IMR-90 (cell line): ENCODE data around the gene ONECUT1. TPM values are rescaled to one million over a fixed set of nuclear protein-coding genes. Genes with fewer than 3 reads are reported as not detected.

Source experiments
- ATAC-seq: fragments of 200-7000 bp; cut with Tn5 transposase; 2 replicates; pipeline ENCODE4 v1.9.1; 2020; ENCODE audit warnings: low read depth, mild to moderate bottlenecking, moderate library complexity
- BruUV-seq: library from RNA; stranded (reverse); fragments of 400-500 nt; replicated peaks from 2 replicates; lab custom pipeline; 2021; lab: Mats Ljungman, UMichigan
- CTCF ChIA-PET: fragments of 300-600 bp; formaldehyde crosslinking; extraction: SDS; loops from one replicate; lab custom pipeline; 2021; ENCODE audit warnings: antibody characterized with exemption; lab: Yijun Ruan, JAX
- POLR2A ChIA-PET: fragments of 300-600 bp; sonication (Branson Sonifier 250); formaldehyde crosslinking; loops from one replicate; lab custom pipeline; 2022; ENCODE audit warnings: antibody characterized with exemption; ENCODE audit not compliant: unreplicated experiment; lab: Charles Lee
- DNase-seq: peaks from one replicate; pipeline ENCODE4 v3.0.0; 2013
- H2AFZ ChIP-seq: replicated peaks from 2 replicates; pipeline ENCODE3; 2013; ENCODE audit warnings: low read length, mild to moderate bottlenecking; ENCODE audit not compliant: poor library complexity
- H2AK5ac ChIP-seq: 2 replicates; pipeline ENCODE4 v1.6.1; 2013; ENCODE audit warnings: low read depth, low read length, inconsistent platforms
- H2AK9ac ChIP-seq: replicated peaks from 2 replicates; pipeline ENCODE3; 2013; ENCODE audit warnings: mild to moderate bottlenecking, low read depth, low read length, moderate library complexity; ENCODE audit not compliant: poor library complexity
- H2BK120ac ChIP-seq: 2 replicates; pipeline ENCODE4 v1.6.1; 2013; ENCODE audit warnings: low read depth, low read length, inconsistent platforms
- H2BK15ac ChIP-seq: 3 replicates; pipeline ENCODE4 v1.6.1; 2013; ENCODE audit warnings: low read depth, low read length, inconsistent platforms
- H2BK20ac ChIP-seq: 2 replicates; pipeline ENCODE4 v1.6.1; 2013; ENCODE audit warnings: low read depth, mild to moderate bottlenecking, inconsistent platforms, low read length, moderate library complexity
- H2BK5ac ChIP-seq: 2 replicates; pipeline ENCODE4 v1.6.1; 2013; ENCODE audit warnings: mild to moderate bottlenecking, low read depth, low read length, inconsistent platforms; ENCODE audit not compliant: poor library complexity, severe bottlenecking
- H3K14ac ChIP-seq: replicated peaks from 2 replicates; pipeline ENCODE4 v1.6.1; 2013; ENCODE audit warnings: low read depth, low read length, inconsistent platforms
- H3K18ac ChIP-seq: 2 replicates; pipeline ENCODE4 v1.6.1; 2013; ENCODE audit warnings: low read depth, low read length, control low read depth
- H3K23ac ChIP-seq: 2 replicates; pipeline ENCODE4 v1.6.1; 2013; ENCODE audit warnings: low read depth, low read length, inconsistent platforms
- H3K27ac ChIP-seq: 2 replicates; pipeline ENCODE4 v1.5.1; 2013; ENCODE audit warnings: mild to moderate bottlenecking, control low read depth, low read length; ENCODE audit not compliant: insufficient read depth
- H3K27me3 ChIP-seq: 2 replicates; pipeline ENCODE4 v1.6.1; 2013; ENCODE audit warnings: low read length; ENCODE audit not compliant: control insufficient read depth, insufficient read depth
- H3K36me3 ChIP-seq: 2 replicates; pipeline ENCODE4 v1.6.1; 2013; ENCODE audit warnings: low read length, mixed read lengths; ENCODE audit not compliant: control insufficient read depth, insufficient read depth
- H3K4ac ChIP-seq: 2 replicates; pipeline ENCODE4 v1.6.1; 2013; ENCODE audit warnings: low read depth, low read length, inconsistent platforms
- H3K4me1 ChIP-seq: 2 replicates; pipeline ENCODE4 v1.6.1; 2013; ENCODE audit warnings: low read length, mixed read lengths; ENCODE audit not compliant: control insufficient read depth, insufficient read depth
- H3K4me2 ChIP-seq: 2 replicates; pipeline ENCODE4 v1.6.1; 2013; ENCODE audit warnings: low read depth, mild to moderate bottlenecking, control low read depth, low read length, moderate library complexity
- H3K4me3 ChIP-seq: 2 replicates; pipeline ENCODE4 v1.5.1; 2013; ENCODE audit warnings: low read depth, mild to moderate bottlenecking, control low read depth, low read length, moderate library complexity; ENCODE audit not compliant: insufficient read depth
- H3K56ac ChIP-seq: 2 replicates; pipeline ENCODE4 v1.6.1; 2013; ENCODE audit warnings: low read length, inconsistent platforms; ENCODE audit not compliant: insufficient read depth; ENCODE audit errors: extremely low read depth
- H3K79me1 ChIP-seq, 2 experiments: 2 replicates each; pipeline ENCODE4 v1.6.1; 2013; ENCODE audit warnings: low read length in 2 of 2, inconsistent platforms in 1 of 2, low read depth in 1 of 2
- H3K9ac ChIP-seq: 2 replicates; pipeline ENCODE4 v1.6.1; 2013; ENCODE audit warnings: low read depth, low read length, control low read depth
- H3K9me1 ChIP-seq: 2 replicates; pipeline ENCODE4 v1.6.1; 2013; ENCODE audit warnings: low read length, inconsistent platforms; ENCODE audit not compliant: insufficient read depth
- H3K9me3 ChIP-seq: 2 replicates; pipeline ENCODE4 v1.6.1; 2013; ENCODE audit warnings: low read length; ENCODE audit not compliant: control insufficient read depth, insufficient read depth
- H4K20me1 ChIP-seq: 2 replicates; pipeline ENCODE4 v1.6.1; 2013; ENCODE audit warnings: low read length, inconsistent platforms; ENCODE audit not compliant: insufficient read depth
- H4K5ac ChIP-seq: 2 replicates; pipeline ENCODE4 v1.6.1; 2013; ENCODE audit warnings: mild to moderate bottlenecking, low read depth, low read length, control low read depth
- H4K8ac ChIP-seq, 2 experiments: 2 replicates each; pipeline ENCODE4 v1.6.1; 2013; ENCODE audit warnings: low read depth in 2 of 2, low read length in 2 of 2, control low read depth in 1 of 2, inconsistent platforms in 1 of 2
- H4K91ac ChIP-seq: 2 replicates; pipeline ENCODE4 v1.6.1; 2013; ENCODE audit warnings: low read depth, low read length, inconsistent platforms; ENCODE audit not compliant: insufficient read depth
- CEBPB ChIP-seq: IDR thresholded peaks from 2 replicates; pipeline ENCODE4 v1.6.1; 2012; ENCODE audit warnings: low read depth, low read length, improper control_type of control experiment
- FOS ChIP-seq: fragments of 150-350 bp; IDR thresholded peaks from 2 replicates; pipeline ENCODE4 v1.6.1; 2016; ENCODE audit warnings: low read depth, low read length
- MAZ ChIP-seq: IDR thresholded peaks from 2 replicates; pipeline ENCODE4 v1.6.1; 2012; ENCODE audit warnings: low read depth, mild to moderate bottlenecking, low read length, improper control_type of control experiment, moderate library complexity, borderline replicate concordance
- MXI1 ChIP-seq: IDR thresholded peaks from 2 replicates; pipeline ENCODE4 v1.6.1; 2012; ENCODE audit warnings: low read depth, mild to moderate bottlenecking, low read length, moderate library complexity, borderline replicate concordance
- NFE2L2 ChIP-seq: fragments of 150-350 bp; IDR thresholded peaks from 2 replicates; pipeline ENCODE4 v1.6.1; 2016; ENCODE audit warnings: low read depth, mild to moderate bottlenecking, low read length
- RAD21 ChIP-seq: IDR thresholded peaks from 2 replicates; pipeline ENCODE4 v1.6.1; 2012; ENCODE audit warnings: low read length, improper control_type of control experiment
- RCOR1 ChIP-seq: IDR thresholded peaks from 2 replicates; pipeline ENCODE4 v1.6.1; 2012; ENCODE audit warnings: mild to moderate bottlenecking, low read length, improper control_type of control experiment; ENCODE audit not compliant: insufficient replicate concordance
- SMC3 ChIP-seq: fragments of 150-350 bp; IDR thresholded peaks from 2 replicates; pipeline ENCODE4 v1.6.1; 2016; ENCODE audit warnings: low read depth, mild to moderate bottlenecking, antibody characterized with exemption, low read length, moderate library complexity
- WGBS, 2 experiments: methylation state at CpG; one replicate each; pipeline versions ENCODE4 v1.1.5 to v1.1.7; 2013; ENCODE audit warnings: missing lambda C conversion rate in 2 of 2; ENCODE audit not compliant: insufficient read length in 1 of 2; ENCODE audit errors: extremely low coverage in 2 of 2; 5-methylcytosine and 5-hydroxymethylcytosine counted together
- dilution Hi-C: fragments of 300-500 bp; cut with HindIII; formaldehyde crosslinking; loops from one replicate; pipeline ENCODE4 v1.14.3; 2018; ENCODE audit warnings: low sequenced_read_pairs; ENCODE audit not compliant: unreplicated experiment
- in situ Hi-C: fragments of 300-500 bp; cut with MboI; formaldehyde crosslinking; loops from 3 replicates; pipeline ENCODE4 v1.14.3; 2019; ENCODE audit warnings: low sequenced_read_pairs, inconsistent platforms, mixed read lengths
- intact Hi-C: fragments of 100-400 bp; cut with micrococcal nuclease; formaldehyde crosslinking; loops from 2 replicates; pipeline ENCODE4 v1.10.0; 2022
- polyA plus RNA-seq, 3 experiments: library from polyadenylated mRNA; depleted of rRNA; stranded (reverse); fragments of >200 nt; gene quantifications; 2 replicates each; pipeline ENCODE4 v1.2.3, GENCODE V29; 2012; ENCODE audit warnings: low replicate concordance in 1 of 3
- total RNA-seq: library from RNA; depleted of rRNA; stranded (reverse); fragments of >200 nt; gene quantifications from 2 replicates; pipeline ENCODE4 v1.2.3, GENCODE V29; 2012

Gene ONECUT1
- total and polyA plus RNA-seq, 2 of the 4 experiments (the other 2 are of a cell fraction) = not detected

DNA sequence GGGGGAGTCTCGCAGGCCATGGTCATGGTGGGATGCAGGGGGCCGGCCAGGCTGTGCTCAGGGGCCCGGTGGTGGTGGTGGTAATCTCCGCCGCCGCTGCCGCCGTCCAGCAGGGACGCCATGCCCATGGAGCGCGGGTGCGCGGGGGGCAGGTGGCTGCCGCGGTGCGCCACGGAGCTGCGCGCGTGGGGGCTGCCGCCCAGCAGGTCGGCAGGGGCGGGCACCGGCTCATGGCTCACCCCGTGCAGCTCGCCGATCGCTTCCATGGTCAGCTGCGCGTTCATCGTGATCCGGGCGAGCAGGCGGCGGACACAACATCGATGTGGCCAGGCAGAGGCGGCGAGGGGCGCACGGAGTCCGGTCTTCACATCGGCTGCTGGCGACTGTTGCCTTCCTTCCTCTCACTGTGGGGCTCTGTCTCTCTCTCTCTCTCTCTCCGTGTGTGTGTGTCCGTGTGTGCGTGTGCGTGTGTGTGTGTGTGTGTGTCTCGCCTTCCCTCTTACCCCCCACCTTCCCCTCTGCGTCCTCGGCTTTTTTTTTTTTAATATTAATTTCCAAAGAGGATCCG is 451 bp downstream of the ONECUT1 start:
- Histone ChIP-seq H3K4me1 (peaks cover 5% of the 10 kb centered on the region; the same call in 1 of the 2 replicates), H3K4ac (no peak overlapping the region), H3K23ac (no peak overlapping the region), H2BK5ac (no peak overlapping the region), H2BK20ac (no peak overlapping the region), H3K9me1 (no peaks in the 10 kb centered on the region), H2AK9ac (no peak overlapping the region), H2BK15ac (no peak overlapping the region), H3K79me1 (no peaks in the 10 kb centered on the region), H3K4me2 (peak overlapping the region; percentile 100), H3K14ac (no peak overlapping the region), H3K4me3 (peak overlapping the region; percentile 46), H3K27ac (no peak overlapping the region), H3K27me3 (peaks cover 92% of the 10 kb centered on the region), H3K56ac (no peak overlapping the region), H2AK5ac (no peak overlapping the region), H4K91ac (no peak overlapping the region), H3K9me3 (peaks cover 11% of the 10 kb centered on the region), H4K8ac (no peak overlapping the region), H2AFZ (peak overlapping the region; percentile 88), H3K18ac (no peak overlapping the region), H4K20me1 (no peaks in the 10 kb centered on the region; the same call in 1 of the 2 replicates), H2BK120ac (no peak overlapping the region), H3K36me3 (no peaks in the 10 kb centered on the region), H4K5ac (no peak overlapping the region), H3K9ac (no peak overlapping the region)
- intact Hi-C loops = no loop called here
- CTCF ChIA-PET = no interaction called here
- dilution Hi-C loops = no loop called here
- peak; percentile 10 for DNase-seq
- ATAC-seq = peak; percentile 15; the same call in 1 of the 2 replicates
- no TSS peak for BruUV-seq
- in situ Hi-C loops = no loop called here
- TF ChIP-seq SMC3 (no peak), FOS (no peak), RCOR1 (no peak), NFE2L2 (no peak), MAZ (no peak), MXI1 (no peak), CEBPB (no peak), RAD21 (no peak)
- WGBS, 2 experiments = 0% methylated on average over 7 of the region's 51 CpGs; no CpG with 5 or more reads in 1 of the 2 experiments
- POLR2A ChIA-PET = no interaction called here
